Mesendoderm (in vitro differentiated cells): ENCODE results near the gene COBL.

Experiments
- DNase-seq: peaks from one replicate; pipeline ENCODE4 v3.0.0; 2013
- H2AK5ac ChIP-seq: 2 replicates; pipeline ENCODE4 v1.6.1; 2013; ENCODE audit warnings: low read length, inconsistent platforms
- H2BK120ac ChIP-seq: 2 replicates; pipeline ENCODE4 v1.6.1; 2013; ENCODE audit warnings: low read depth, mild to moderate bottlenecking, low read length, moderate library complexity, mixed read lengths
- H2BK15ac ChIP-seq: replicated peaks from 2 replicates; pipeline ENCODE4 v1.6.1; 2013; ENCODE audit warnings: low read depth, mild to moderate bottlenecking, moderate library complexity
- H2BK5ac ChIP-seq: 2 replicates; pipeline ENCODE4 v1.6.1; 2013; ENCODE audit warnings: low read length, inconsistent platforms
- H3K18ac ChIP-seq: 2 replicates; pipeline ENCODE4 v1.6.1; 2013; ENCODE audit warnings: mild to moderate bottlenecking, low read length, mixed read lengths
- H3K23ac ChIP-seq: one replicate; pipeline ENCODE4 v1.6.1; 2013; ENCODE audit warnings: low read length
- H3K27ac ChIP-seq: 2 replicates; pipeline ENCODE4 v1.5.1; 2013; ENCODE audit warnings: low read depth, mild to moderate bottlenecking, inconsistent platforms, low read length, moderate library complexity
- H3K27me3 ChIP-seq: 2 replicates; pipeline ENCODE4 v1.6.1; 2013; ENCODE audit warnings: low read length, control low read depth, mild to moderate bottlenecking, inconsistent platforms; ENCODE audit not compliant: insufficient read depth, poor library complexity
- H3K36me3 ChIP-seq: 2 replicates; pipeline ENCODE4 v1.6.1; 2013; ENCODE audit warnings: low read length, inconsistent platforms; ENCODE audit not compliant: control insufficient read depth, insufficient read depth
- H3K4ac ChIP-seq: one replicate; pipeline ENCODE4 v1.6.1; 2013; ENCODE audit warnings: low read depth, mild to moderate bottlenecking, low read length, moderate library complexity
- H3K4me1 ChIP-seq: 2 replicates; pipeline ENCODE4 v1.6.1; 2013; ENCODE audit warnings: low read depth, low read length, inconsistent platforms; ENCODE audit not compliant: control insufficient read depth
- H3K4me2 ChIP-seq: 2 replicates; pipeline ENCODE4 v1.6.1; 2013; ENCODE audit warnings: low read length
- H3K4me3 ChIP-seq: 2 replicates; pipeline ENCODE4 v1.5.1; 2013; ENCODE audit warnings: mild to moderate bottlenecking, low read length
- H3K56ac ChIP-seq: one replicate; pipeline ENCODE4 v1.6.1; 2013; ENCODE audit warnings: low read length
- H3K79me1 ChIP-seq: 2 replicates; pipeline ENCODE4 v1.6.1; 2013; ENCODE audit warnings: low read length, inconsistent platforms
- H3K79me2 ChIP-seq: 2 replicates; pipeline ENCODE4 v1.6.1; 2013; ENCODE audit warnings: mild to moderate bottlenecking, low read length; ENCODE audit not compliant: control insufficient read depth, insufficient read depth
- H3K9ac ChIP-seq: 2 replicates; pipeline ENCODE4 v1.6.1; 2013; ENCODE audit warnings: low read length, inconsistent platforms
- H4K5ac ChIP-seq: one replicate; pipeline ENCODE4 v1.6.1; 2013; ENCODE audit warnings: low read length
- H4K8ac ChIP-seq: one replicate; pipeline ENCODE4 v1.6.1; 2013; ENCODE audit warnings: low read depth, mild to moderate bottlenecking, control low read depth, low read length, moderate library complexity
- WGBS: extraction: QIAGEN DNeasy Blood & Tissue Kit; methylation state at CpG from one replicate; pipeline ENCODE4 v1.1.7; 2013; ENCODE audit warnings: low lambda C conversion rate, missing lambda C conversion rate; ENCODE audit not compliant: insufficient coverage; ENCODE audit errors: extremely low coverage; 5-methylcytosine and 5-hydroxymethylcytosine counted together

Gene COBL

GRCh38 chr7:51238981-51239495 lies 77.6 kb downstream of the COBL start:
- no peak overlapping the region for H2BK5ac ChIP-seq
- H3K4me1 ChIP-seq = no peaks in the 10 kb centered on the region
- no peak overlapping the region for H3K18ac ChIP-seq
- H3K36me3 ChIP-seq = no peaks in the 10 kb centered on the region
- H3K9ac ChIP-seq = no peak overlapping the region
- H3K23ac ChIP-seq = no peak overlapping the region
- no peaks in the 10 kb centered on the region for H3K79me1 ChIP-seq
- no peak overlapping the region for H3K56ac ChIP-seq
- WGBS = no CpG with 5 or more reads among the region's 4 CpGs
- H4K8ac ChIP-seq = no peak overlapping the region
- no peak overlapping the region for H3K4me3 ChIP-seq
- no peak overlapping the region for H3K4me2 ChIP-seq
- no peak overlapping the region for H3K4ac ChIP-seq
- no peak overlapping the region for H2BK120ac ChIP-seq
- H4K5ac ChIP-seq = no peak overlapping the region
- H3K27ac ChIP-seq = no peak overlapping the region
- DNase-seq = peak; percentile 36
- H3K79me2 ChIP-seq = no peaks in the 10 kb centered on the region
- no peaks in the 10 kb centered on the region for H3K27me3 ChIP-seq
- no peak overlapping the region for H2BK15ac ChIP-seq
- no peak overlapping the region for H2AK5ac ChIP-seq

GRCh38 chr7:51237446-51238133 lies 79.0 kb downstream of the COBL start:
- Histone ChIP-seq H3K79me1 (no peaks in the 10 kb centered on the region), H4K8ac (no peak overlapping the region), H3K9ac (no peak overlapping the region), H2BK5ac (no peak overlapping the region), H2BK15ac (no peak overlapping the region), H3K4ac (no peak overlapping the region), H3K79me2 (no peaks in the 10 kb centered on the region), H2BK120ac (no peak overlapping the region), H3K27me3 (no peaks in the 10 kb centered on the region), H3K4me3 (no peak overlapping the region), H3K27ac (no peak overlapping the region), H3K23ac (no peak overlapping the region), H3K56ac (no peak overlapping the region), H3K18ac (no peak overlapping the region), H4K5ac (no peak overlapping the region), H3K4me1 (no peaks in the 10 kb centered on the region), H2AK5ac (no peak overlapping the region), H3K36me3 (no peaks in the 10 kb centered on the region), H3K4me2 (no peak overlapping the region)
- no peak for DNase-seq
- no CpG with 5 or more reads among the region's 9 CpGs for WGBS

GRCh38 chr7:51236470-51237132 lies 80.0 kb downstream of the COBL start:
- H4K5ac ChIP-seq = no peak overlapping the region
- no peak overlapping the region for H3K9ac ChIP-seq
- H3K56ac ChIP-seq = no peak overlapping the region
- no CpG with 5 or more reads among the region's 8 CpGs for WGBS
- H3K36me3 ChIP-seq = no peaks in the 10 kb centered on the region
- DNase-seq = no peak
- H3K27ac ChIP-seq = no peak overlapping the region
- no peak overlapping the region for H4K8ac ChIP-seq
- H3K18ac ChIP-seq = no peak overlapping the region
- H3K23ac ChIP-seq = no peak overlapping the region
- H2BK120ac ChIP-seq = no peak overlapping the region
- no peaks in the 10 kb centered on the region for H3K79me1 ChIP-seq
- H3K4me3 ChIP-seq = no peak overlapping the region
- H3K4ac ChIP-seq = no peak overlapping the region
- no peak overlapping the region for H2AK5ac ChIP-seq
- no peaks in the 10 kb centered on the region for H3K79me2 ChIP-seq
- no peak overlapping the region for H2BK15ac ChIP-seq
- no peak overlapping the region for H2BK5ac ChIP-seq
- no peaks in the 10 kb centered on the region for H3K4me1 ChIP-seq
- no peak overlapping the region for H3K4me2 ChIP-seq
- H3K27me3 ChIP-seq = no peaks in the 10 kb centered on the region

GRCh38 chr7:51235593-51236313 lies 80.9 kb downstream of the COBL start:
- Histone ChIP-seq H3K4ac (no peak overlapping the region), H3K4me1 (no peaks in the 10 kb centered on the region), H3K27me3 (no peaks in the 10 kb centered on the region), H3K27ac (no peak overlapping the region), H4K8ac (no peak overlapping the region), H3K18ac (no peak overlapping the region), H3K4me3 (no peak overlapping the region), H3K79me1 (no peaks in the 10 kb centered on the region), H3K9ac (no peak overlapping the region), H3K36me3 (no peaks in the 10 kb centered on the region), H3K4me2 (no peak overlapping the region), H4K5ac (no peak overlapping the region), H3K56ac (no peak overlapping the region), H3K79me2 (no peaks in the 10 kb centered on the region), H2BK5ac (no peak overlapping the region), H2BK15ac (no peak overlapping the region), H2BK120ac (no peak overlapping the region), H2AK5ac (no peak overlapping the region), H3K23ac (no peak overlapping the region)
- no peak for DNase-seq
- no CpG with 5 or more reads among the region's 10 CpGs for WGBS

GRCh38 chr7:51234609-51235308 lies 81.8 kb downstream of the COBL start:
- no peak overlapping the region for H2BK120ac ChIP-seq
- H3K27ac ChIP-seq = no peak overlapping the region
- H3K4me2 ChIP-seq = no peak overlapping the region
- H3K36me3 ChIP-seq = no peaks in the 10 kb centered on the region
- H3K9ac ChIP-seq = no peak overlapping the region
- no peaks in the 10 kb centered on the region for H3K79me1 ChIP-seq
- H2BK15ac ChIP-seq = no peak overlapping the region
- H3K27me3 ChIP-seq = no peaks in the 10 kb centered on the region
- H4K8ac ChIP-seq = no peak overlapping the region
- H3K4me1 ChIP-seq = no peaks in the 10 kb centered on the region
- H4K5ac ChIP-seq = no peak overlapping the region
- H3K56ac ChIP-seq = no peak overlapping the region
- no peak overlapping the region for H3K23ac ChIP-seq
- no peak overlapping the region for H2AK5ac ChIP-seq
- H3K4me3 ChIP-seq = no peak overlapping the region
- no peak overlapping the region for H3K18ac ChIP-seq
- no peak overlapping the region for H3K4ac ChIP-seq
- no peak overlapping the region for H2BK5ac ChIP-seq
- DNase-seq = no peak
- no CpG with 5 or more reads among the region's 8 CpGs for WGBS
- H3K79me2 ChIP-seq = no peaks in the 10 kb centered on the region
